GM19372 (cell line): ENCODE results near the gene USP21.

Experiments used
- ATAC-seq: cut with Tn5 transposase; IDR thresholded peaks from one replicate; pipeline ENCODE4 v1.9.1; 2021; ENCODE audit warnings: mild to moderate bottlenecking, low read depth, moderate library complexity; ENCODE audit not compliant: unreplicated experiment

Gene USP21

DNA sequence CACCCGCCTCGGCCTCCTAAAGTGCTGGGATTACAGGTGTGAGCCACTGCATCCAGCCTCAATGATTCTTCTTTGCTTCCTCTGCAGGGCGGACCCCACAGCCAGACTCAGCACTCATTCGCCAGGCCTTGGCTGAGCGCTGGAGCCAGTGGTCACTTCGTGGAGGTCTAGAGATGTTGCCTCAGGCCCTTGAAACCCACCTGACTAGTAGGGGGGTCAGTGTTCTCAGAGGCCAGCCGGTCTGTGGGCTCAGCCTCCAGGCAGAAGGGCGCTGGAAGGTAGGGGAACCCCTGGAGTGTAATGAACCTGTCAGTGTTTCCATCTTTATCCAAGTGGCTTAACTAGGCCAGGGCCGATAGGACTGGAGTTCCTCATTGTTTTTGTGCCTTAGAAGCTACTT is 9.6 kb downstream of the USP21 start:
- no peak for ATAC-seq

DNA sequence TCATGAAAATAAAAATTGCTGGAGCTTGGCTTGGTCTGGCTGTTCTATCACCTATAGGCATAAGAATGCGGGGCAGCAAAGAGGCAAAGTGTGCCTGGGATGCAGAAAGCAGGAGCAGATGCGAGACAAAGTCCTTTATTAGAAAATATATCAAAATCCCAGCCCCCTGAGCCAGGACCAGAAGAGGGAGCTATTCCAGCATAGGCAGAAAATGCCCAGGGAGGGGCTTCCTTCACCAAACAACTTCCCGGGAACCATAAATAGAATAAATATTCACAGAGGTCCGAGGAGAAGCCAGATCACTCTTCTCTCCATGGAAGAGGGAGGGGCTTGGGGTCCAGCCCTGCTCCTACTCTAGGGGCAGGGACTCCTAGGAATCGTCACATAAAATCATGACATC is 11.9 kb downstream of the USP21 start:
- ATAC-seq, result no peak

DNA sequence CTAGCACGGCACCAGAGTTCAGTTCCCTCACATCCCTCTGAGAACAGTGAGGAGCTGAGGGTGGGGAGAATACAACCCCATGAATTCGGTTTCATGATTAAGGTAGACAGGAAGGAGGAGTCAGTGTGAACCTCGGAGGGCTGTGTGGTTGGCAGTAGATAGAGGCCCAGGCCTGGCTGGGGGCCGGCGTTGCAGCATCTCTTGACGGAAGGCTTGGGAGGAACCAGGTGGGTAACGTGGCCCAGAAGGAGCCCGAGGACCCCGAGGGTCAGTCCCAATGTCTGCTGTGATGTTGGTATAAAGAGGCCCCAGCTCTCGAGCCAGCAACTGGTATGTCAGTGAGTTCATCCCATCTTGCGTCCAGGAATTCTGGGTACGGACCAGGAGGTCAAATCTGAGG is 12.4 kb downstream of the USP21 start:
- ATAC-seq, result no peak

GRCh38 chr1:161172349-161172748 is 13.0 kb downstream of the USP21 start:
- no peak for ATAC-seq

DNA sequence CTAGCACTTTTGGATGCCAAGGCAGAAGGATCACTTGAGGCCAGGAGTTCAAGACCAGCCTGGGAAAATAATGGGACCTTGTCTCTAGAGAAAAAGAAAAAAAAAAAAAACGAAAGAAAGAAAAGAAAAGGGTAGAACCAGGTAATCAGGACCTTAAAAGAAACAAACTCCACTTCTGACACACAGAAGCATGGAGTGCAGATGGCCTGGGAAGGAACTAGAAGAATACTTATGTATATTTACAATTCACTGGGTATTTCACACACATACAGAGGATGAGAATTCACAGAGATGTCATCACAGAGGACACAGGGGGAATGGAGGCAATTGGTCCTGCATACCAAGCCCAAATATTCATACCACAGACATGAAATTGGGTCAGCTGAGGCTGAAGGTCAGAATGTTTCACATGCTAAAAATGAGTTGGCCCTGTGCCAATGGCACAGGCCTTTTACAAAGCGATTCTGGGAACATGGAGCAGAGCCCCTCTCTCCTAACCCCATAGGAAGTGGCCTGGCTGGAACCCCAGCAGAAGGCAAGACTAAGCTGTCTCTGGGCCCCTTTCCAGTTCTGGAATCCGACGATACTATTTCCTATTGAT is 13.6 kb downstream of the USP21 start:
- ATAC-seq, result no peak

DNA sequence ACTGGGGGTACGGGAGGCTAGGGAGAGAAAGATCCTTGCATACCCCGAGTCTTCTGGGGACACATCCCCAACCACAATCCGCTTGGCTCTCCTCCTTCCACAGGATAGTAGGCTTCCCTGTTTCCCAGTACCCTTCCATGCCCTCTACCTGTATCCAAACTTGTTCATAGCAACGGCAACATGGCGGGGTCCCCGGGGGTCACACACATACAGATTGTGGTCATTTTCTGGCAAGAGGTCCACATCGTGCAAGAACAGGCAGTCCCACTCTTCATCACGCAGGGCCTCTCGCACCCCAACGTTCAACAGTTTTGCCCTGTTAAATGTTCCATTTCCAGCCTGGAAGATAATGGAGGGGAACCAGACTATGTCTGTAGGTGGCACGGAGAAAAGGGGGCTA is 14.4 kb downstream of the USP21 start:
- ATAC-seq, result no peak

DNA sequence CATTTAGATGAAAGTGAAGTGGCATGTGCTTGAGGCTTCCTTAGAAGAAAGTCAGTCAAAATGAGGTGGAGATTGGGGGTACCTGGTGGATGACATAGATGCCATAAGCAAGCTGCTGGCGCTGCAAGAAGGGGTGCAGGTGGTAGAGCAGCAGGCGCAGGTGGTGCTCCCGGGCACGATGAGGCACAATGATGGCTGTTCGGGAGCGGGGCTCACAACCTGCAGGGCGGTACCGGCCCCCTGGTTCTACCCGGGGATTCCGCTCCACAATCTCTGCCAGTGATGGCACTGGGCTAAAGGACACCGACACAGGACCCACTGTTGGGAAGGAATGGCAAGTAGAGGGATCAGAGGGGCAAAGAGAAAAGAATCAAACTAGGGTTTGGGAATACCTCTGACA is 15.6 kb downstream of the USP21 start:
- no peak for ATAC-seq

DNA sequence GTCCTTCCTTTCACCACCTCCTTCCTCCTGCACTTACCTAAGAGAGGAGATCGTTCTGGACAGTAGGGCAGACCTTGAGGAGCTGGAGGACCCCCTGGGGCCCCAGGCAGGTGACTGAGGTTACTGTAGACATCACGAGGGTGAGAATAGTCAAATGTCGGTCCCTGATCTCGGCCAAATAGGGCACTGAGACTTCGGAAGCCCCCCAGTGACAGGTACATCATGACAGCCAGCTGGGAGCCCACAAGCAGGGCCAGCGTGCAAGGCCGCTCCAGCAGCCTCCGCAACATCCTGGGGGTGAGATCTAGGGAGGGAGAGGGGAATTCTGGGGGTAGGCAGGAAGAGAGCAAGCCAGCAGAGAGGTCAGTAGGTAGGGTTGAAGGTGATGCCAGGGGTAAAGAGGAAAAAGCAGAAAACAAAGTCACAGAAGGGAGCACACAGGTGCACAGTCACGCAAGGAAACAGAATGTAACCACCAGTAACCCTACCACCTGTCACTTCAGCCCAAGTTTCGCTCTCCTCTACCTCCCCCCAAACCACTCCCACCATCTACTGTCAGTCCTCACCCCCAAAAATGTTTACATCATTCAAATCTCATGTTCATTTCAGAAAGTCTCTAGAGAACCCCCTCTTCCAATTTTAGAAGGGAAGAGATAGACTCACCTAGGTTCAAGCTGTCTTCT is 16.6 kb downstream of the USP21 start:
- ATAC-seq, result no peak

DNA sequence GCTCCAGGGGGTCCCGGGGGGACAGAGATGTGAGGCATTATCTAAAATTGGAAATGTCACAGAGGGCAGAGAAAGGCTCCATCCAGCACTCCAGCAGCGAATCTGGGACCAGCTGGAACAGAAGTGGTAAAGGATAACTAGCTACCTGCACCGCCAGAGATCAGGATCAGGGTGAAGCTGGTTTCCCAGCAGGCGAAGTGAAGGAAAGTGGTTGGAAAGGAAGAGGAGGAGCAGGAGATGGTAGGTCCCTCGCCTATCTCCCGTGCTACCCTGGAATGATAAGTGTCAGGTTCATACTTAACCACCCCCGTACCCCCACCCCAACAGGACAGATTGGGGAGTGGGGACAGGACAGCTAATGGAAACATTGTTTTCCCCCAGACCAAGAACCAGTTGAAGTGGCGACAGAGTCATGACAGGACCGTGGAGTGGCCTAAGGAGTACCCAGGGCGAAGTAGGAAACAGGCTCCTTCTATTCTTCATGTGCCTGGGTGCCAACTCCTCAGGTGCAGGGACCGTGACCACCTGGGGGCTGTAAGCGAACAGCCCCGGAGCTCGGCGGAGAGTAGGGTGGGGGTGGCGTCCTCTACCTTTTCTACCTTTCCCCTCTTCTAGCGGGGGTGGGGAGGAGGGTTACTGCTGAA is 17.3 kb downstream of the USP21 start:
- no peak for ATAC-seq

DNA sequence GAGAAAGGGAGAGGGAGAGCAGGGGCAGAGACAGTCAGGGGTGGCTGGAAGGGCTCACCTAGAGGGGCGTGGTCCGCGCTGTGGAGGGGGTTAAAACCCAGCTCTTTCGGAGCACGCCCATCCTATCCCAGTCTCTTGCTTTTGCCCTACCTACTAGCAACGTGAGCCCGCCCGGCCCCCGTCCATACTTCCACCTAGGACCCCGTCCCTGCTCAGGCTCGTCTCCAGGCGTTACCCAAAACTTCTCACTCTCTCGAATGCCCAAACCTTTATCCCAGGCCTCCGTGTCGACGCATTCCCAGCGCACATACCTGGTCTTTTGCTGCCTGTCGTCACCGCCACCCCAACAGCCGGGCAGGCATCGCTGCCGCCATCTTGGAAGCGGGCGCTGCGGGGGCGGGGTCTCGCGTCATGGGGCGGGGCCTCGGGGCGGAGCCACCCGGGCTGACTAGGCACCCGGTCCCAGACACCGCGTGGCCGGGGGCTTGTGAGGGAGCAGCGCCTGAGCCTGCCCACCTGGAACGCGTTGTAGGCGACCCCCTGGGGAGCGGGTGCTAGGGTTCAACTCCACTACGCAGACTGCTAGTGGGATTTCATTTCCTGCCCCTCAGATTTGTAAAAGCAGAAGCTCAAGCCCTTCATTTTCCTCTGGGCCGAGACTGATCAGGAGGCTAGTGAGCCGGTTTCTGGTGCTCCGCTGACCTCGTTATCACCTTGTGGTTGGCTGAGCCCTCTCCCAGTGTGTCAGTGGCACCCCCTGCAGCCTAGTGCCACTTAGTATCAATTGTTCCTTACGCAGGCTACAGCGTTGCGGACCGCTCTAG is 18.0 kb downstream of the USP21 start, which contains the start of gene B4GALT3:
Gene B4GALT3 (minus strand): TSS at position 396 of the 824 bp plus-strand sequence. CDS start 1,447 bp downstream, outside the sequence.
- peak; percentile 69 for ATAC-seq

DNA sequence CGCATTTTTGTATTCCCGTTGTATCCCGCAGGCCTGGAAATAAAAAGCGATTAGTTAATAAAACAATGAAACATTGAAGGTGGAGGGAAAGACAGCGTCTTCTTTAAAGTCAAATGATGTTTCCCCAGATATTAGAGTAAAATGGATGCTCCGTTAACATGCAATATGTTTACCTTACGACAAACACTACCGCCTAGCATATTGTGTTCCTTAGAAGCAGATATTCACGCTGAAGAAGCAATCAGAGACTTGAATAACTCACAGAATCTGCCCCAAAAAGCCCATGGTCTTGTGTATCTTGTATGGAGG is 18.6 kb downstream of the USP21 start:
- no peak for ATAC-seq

DNA sequence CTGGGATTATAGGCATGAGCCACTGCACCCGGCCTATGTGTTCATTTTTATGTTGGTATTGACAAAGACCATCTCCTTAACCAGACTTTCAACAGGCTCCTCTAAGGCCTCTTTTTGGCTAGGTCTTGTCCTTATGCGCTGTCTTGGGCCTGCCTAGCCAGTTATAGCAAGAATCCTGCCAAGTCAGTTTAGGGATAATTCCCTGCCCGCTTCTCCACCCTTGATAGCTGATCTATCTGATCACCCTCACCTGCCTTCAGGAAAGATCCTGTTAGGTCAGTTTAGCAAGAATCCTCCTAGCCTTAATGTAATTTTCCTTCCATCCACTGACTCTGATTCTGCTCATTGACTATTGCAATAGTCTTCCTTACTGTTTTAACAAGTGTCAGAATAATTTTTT is 20.4 kb downstream of the USP21 start:
- ATAC-seq, result no peak

DNA sequence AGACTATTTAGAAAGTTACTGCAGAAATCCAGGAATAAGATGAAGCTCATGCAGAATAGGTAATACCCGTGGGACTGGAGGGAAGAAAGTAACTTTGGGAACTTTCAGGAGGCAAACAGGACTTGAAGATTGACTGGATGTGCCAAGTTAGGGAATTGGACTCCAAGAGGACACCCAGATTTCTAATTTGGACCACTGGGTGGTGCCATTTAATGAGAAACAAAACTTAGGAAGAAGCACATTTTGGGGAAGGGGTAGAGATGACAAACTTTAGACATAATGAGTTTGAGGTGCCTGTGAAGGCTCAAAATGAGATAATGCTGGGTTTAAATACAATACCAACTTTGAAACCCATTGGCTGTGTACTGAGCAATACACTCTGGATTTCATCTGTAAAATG is 21.3 kb downstream of the USP21 start:
- ATAC-seq, result no peak

GRCh38 chr1:161182214-161182613 is 22.9 kb downstream of the USP21 start:
- ATAC-seq, result peak; percentile 47

GRCh38 chr1:161185282-161185682 is 26.0 kb downstream of the USP21 start:
- ATAC-seq, result peak; percentile 67

- peak; percentile 19 for ATAC-seq
Measured at GRCh38 chr1:161185732-161186311, 26.5 kb downstream of the USP21 start.

DNA sequence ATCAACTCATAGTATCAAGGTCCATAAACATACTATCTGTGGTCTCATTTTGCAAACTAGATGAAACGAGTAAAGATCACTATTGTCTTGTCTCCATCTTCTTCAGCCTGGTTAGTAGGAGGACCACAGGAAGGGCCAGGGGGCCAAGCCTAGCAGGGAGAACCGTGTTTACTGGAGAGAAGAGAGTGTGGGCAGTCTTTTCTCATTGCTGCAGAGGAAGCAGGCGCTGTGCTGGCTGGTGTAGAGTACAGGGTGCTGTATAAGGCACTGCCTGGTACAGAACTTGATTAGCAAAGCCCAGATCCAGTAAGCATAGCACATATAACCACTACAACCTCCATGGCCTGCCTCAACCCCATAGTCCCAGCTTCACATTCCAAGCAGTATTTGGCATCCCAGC is 28.0 kb downstream of the USP21 start:
- ATAC-seq, result no peak

GRCh38 chr1:161188381-161188780 is 29.1 kb downstream of the USP21 start:
- no peak for ATAC-seq

- no peak for ATAC-seq
Measured at GRCh38 chr1:161189036-161189435, 29.7 kb downstream of the USP21 start.

GRCh38 chr1:161190962-161191521 is 31.7 kb downstream of the USP21 start:
- ATAC-seq, result no peak

- no peak for ATAC-seq
Measured at GRCh38 chr1:161191971-161192370, 32.7 kb downstream of the USP21 start.
